ENCODE results near the gene RIGI. TPM values are rescaled to one million over a fixed set of nuclear protein-coding genes. Genes with fewer than 3 reads are reported as not detected.

The RIGI gene
- total and polyA plus RNA-seq, 9 of the 15 experiments (the other 6 are each of a cell fraction or from before 2014, with no cell fraction given): 0.27 to 1.1 (median 0.54) TPM

DNA sequence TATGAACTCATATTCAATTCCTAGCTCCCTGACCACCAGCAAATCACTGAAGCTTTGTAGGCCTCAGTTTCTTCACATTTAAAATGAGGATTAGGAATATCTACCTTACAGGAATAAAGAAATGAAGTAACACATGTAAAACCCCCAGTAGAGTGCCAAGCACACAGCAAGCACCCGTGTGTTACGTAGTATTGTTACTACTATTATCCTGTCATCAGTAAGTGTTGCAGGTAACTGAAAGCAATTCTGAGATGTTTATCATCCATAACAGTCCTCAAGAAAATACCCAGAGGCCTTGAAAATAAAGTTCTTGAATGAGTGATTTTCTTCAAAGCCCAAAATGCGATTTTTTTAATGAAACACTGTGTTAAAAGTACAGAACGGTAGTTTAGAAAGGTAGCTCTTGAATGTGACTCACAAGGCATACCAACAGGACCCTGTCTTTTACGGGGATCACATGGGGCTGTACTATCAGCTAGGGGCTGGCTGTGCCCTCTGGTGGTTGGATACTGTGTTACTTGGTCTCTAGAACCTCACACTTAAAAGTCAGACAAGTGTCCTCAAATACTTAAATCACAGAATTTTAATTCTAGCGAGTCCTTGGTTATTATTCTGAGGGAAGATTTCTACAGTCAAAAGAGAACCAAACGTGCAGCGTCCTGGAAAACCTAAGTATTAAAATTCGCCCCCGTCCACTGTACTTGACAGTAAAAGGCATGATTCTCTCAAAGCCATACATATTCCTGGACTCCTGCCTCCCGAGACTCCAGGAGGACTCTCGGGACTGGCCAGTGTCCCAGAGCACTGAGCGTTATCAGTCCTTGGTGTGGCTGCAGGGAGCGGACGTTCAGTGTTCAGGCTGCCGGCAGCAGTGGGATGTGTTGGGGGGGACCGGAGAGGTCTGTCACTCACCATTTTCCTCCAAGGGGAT, 46.2 kb upstream of the RIGI start (continued):
- TF ChIP-seq RREB1 (CRISPR knock-in tag; IDR thresholded peaks at IDR 0.05) (no peak), HINFP (tag; conservative IDR thresholded peaks at IDR 0.05; ENCODE audit: low read depth) (no peak), SOX6 (IDR thresholded peaks at IDR 0.05) (no peak), ZNF830 (CRISPR knock-in tag; IDR thresholded peaks at IDR 0.05) (no peak), FOSL1 (tag; conservative IDR thresholded peaks at IDR 0.05) (peak; percentile 52), GTF2A2 (tag; IDR thresholded peaks at IDR 0.05) (no peak), ATF7 (IDR thresholded peaks at IDR 0.05) (no peak), RBM39 (optimal IDR thresholded peaks at IDR 0.05; ENCODE audit: low read depth, low read length) (no peak), EWSR1 (IDR thresholded peaks at IDR 0.05; ENCODE audit: borderline replicate concordance, low read depth, partially characterized antibody) (no peak), ZNF175 (CRISPR knock-in tag; IDR thresholded peaks at IDR 0.05; ENCODE audit: low read depth) (no peak), BDP1 (IDR thresholded peaks at IDR 0.05; ENCODE audit: insufficient read depth, insufficient read length) (no peak), NFYB (IDR thresholded peaks at IDR 0.05; ENCODE audit: extremely low read depth, insufficient read length) (no peak), ZFP1 (CRISPR knock-in tag; IDR thresholded peaks at IDR 0.05) (no peak), HNRNPK (IDR thresholded peaks at IDR 0.05; ENCODE audit: low read depth, low read length, poor library complexity, severe bottlenecking) (no peak), SAP30 (IDR thresholded peaks at IDR 0.05; ENCODE audit: borderline replicate concordance, insufficient read depth, low read depth, low read length, poor library complexity, severe bottlenecking) (peak; percentile 14), ZBED1 (IDR thresholded peaks at IDR 0.05) (no peak)
- TF ChIP-seq, protein P1, sequence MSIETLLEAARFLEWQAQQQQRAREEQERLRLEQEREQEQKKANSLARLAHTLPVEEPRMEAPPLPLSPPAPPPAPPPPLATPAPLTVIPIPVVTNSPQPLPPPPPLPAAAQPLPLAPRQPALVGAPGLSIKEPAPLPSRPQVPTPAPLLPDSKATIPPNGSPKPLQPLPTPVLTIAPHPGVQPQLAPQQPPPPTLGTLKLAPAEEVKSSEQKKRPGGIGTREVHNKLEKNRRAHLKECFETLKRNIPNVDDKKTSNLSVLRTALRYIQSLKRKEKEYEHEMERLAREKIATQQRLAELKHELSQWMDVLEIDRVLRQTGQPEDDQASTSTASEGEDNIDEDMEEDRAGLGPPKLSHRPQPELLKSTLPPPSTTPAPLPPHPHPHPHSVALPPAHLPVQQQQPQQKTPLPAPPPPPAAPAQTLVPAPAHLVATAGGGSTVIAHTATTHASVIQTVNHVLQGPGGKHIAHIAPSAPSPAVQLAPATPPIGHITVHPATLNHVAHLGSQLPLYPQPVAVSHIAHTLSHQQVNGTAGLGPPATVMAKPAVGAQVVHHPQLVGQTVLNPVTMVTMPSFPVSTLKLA (conservative IDR thresholded peaks at IDR 0.05): 0 out of 4 replicates have a peak, but pooled peaks of 1 of the 2 experiments have one; percentile 25
